ENCODE measurements around the gene SPAG6. TPM values are rescaled to one million over a fixed set of nuclear protein-coding genes. Genes with fewer than 3 reads are reported as not detected.

SPAG6 gene
- total RNA-seq, 4 donors from 2014 or later: 0.19 TPM; not detected in 3

- Histone ChIP-seq H3K4me3 (peak overlapping the region; percentile 42 to 93 (median 73)), H3K27ac (peak overlapping the region in 3 of 4 donors; percentile 20 to 56 (median 29)), H3K9me3 (no peaks in the 10 kb centered on the region), H3K36me3 (peaks cover 0 to 3% (median 0%) of the 10 kb centered on the region in 3 donors), H3K27me3 (peaks cover 0 to 31% (median 3%) of the 10 kb centered on the region in 4 donors), H3K4me1 (peaks cover 4 to 77% (median 24%) of the 10 kb centered on the region in 3 donors)
- no peak for DNase-seq
- no peak for TF ChIP-seq CTCF (IDR thresholded peaks at IDR 0.05)
- no peak for TF ChIP-seq POLR2A (IDR thresholded peaks at IDR 0.05)
- WGBS, 2 donors: 8 to 9% methylated on average over 5 to 8 of the region's 57 CpGs
- intact Hi-C loops (cut with DNase I): loop anchor here (10.0 kb wide), 2 partner anchors 113 to 317 kb away; partner anchors contain the start of gene DNAJC1
These were observed 23.2 kb upstream of the SPAG6 start for GRCh38 chr10:22321924-22322640.

GRCh38 chr10:22322641-22323160 is 22.6 kb upstream of the SPAG6 start:
- Histone ChIP-seq H3K36me3 (peaks cover 0 to 6% (median 0%) of the 10 kb centered on the region in 3 donors), H3K9me3 (no peaks in the 10 kb centered on the region), H3K4me1 (peaks cover 4 to 71% (median 24%) of the 10 kb centered on the region in 3 donors), H3K27me3 (peaks cover 0 to 31% (median 3%) of the 10 kb centered on the region in 4 donors), H3K27ac (peak overlapping the region in 2 of 4 donors; percentile 20 to 56), H3K4me3 (peak overlapping the region in 3 of 4 donors; percentile 67 to 93 (median 79))
- intact Hi-C loops (cut with DNase I): loop anchor here (10.0 kb wide), 2 partner anchors 112 to 318 kb away; partner anchors contain the start of gene DNAJC1
- 69 to 72% methylated on average over 5 of the region's 5 CpGs for WGBS, 2 donors
- no peak for DNase-seq
- TF ChIP-seq POLR2A (IDR thresholded peaks at IDR 0.05): no peak
- TF ChIP-seq CTCF (IDR thresholded peaks at IDR 0.05): no peak

GRCh38 chr10:22323538-22324305 is 21.6 kb upstream of the SPAG6 start:
- H3K36me3 ChIP-seq: peaks cover 0 to 16% (median 0%) of the 10 kb centered on the region in 3 donors
- DNase-seq: no peak
- intact Hi-C loops (cut with DNase I): loop anchor here (10.0 kb wide), 2 partner anchors 111 to 319 kb away; partner anchors contain the start of gene DNAJC1
- H3K4me3 ChIP-seq: peak overlapping the region in 1 of 4 donors; percentile 79
- 88 to 93% methylated on average over 5 of the region's 5 CpGs for WGBS, 2 donors
- H3K4me1 ChIP-seq: peaks cover 4 to 60% (median 24%) of the 10 kb centered on the region in 3 donors
- H3K9me3 ChIP-seq: no peaks in the 10 kb centered on the region
- H3K27ac ChIP-seq: no peak overlapping the region
- TF ChIP-seq POLR2A (IDR thresholded peaks at IDR 0.05) (no peak), CTCF (IDR thresholded peaks at IDR 0.05) (no peak)
- peaks cover 0 to 31% (median 3%) of the 10 kb centered on the region in 4 donors for H3K27me3 ChIP-seq

GRCh38 chr10:22324413-22324812 is 20.9 kb upstream of the SPAG6 start:
- Histone ChIP-seq H3K36me3 (peaks cover 0 to 23% (median 3%) of the 10 kb centered on the region in 3 donors), H3K27ac (no peak overlapping the region), H3K4me1 (peaks cover 4 to 54% (median 24%) of the 10 kb centered on the region in 3 donors), H3K27me3 (peaks cover 0 to 31% (median 3%) of the 10 kb centered on the region in 4 donors), H3K9me3 (no peaks in the 10 kb centered on the region), H3K4me3 (peak overlapping the region in 3 of 4 donors; percentile 59 to 73 (median 63))
- intact Hi-C loops (cut with DNase I): loop anchor here (10.0 kb wide), 2 partner anchors 110 to 320 kb away; partner anchors contain the start of gene DNAJC1
- TF ChIP-seq CTCF (IDR thresholded peaks at IDR 0.05) (no peak), POLR2A (IDR thresholded peaks at IDR 0.05) (no peak)
- no peak for DNase-seq
- WGBS, 2 donors: 78 to 90% methylated on average over 4 of the region's 4 CpGs

All from esophagus squamous epithelium (tissue), 5 donors.